GM04503 (cell line): ENCODE measurements around the gene MSANTD1.

ENCODE experiments used
- DNase-seq: peaks from one replicate; pipeline ENCODE4 v3.0.0-alpha.2; 2012; ENCODE audit warnings: low read depth

MSANTD1 gene

DNA sequence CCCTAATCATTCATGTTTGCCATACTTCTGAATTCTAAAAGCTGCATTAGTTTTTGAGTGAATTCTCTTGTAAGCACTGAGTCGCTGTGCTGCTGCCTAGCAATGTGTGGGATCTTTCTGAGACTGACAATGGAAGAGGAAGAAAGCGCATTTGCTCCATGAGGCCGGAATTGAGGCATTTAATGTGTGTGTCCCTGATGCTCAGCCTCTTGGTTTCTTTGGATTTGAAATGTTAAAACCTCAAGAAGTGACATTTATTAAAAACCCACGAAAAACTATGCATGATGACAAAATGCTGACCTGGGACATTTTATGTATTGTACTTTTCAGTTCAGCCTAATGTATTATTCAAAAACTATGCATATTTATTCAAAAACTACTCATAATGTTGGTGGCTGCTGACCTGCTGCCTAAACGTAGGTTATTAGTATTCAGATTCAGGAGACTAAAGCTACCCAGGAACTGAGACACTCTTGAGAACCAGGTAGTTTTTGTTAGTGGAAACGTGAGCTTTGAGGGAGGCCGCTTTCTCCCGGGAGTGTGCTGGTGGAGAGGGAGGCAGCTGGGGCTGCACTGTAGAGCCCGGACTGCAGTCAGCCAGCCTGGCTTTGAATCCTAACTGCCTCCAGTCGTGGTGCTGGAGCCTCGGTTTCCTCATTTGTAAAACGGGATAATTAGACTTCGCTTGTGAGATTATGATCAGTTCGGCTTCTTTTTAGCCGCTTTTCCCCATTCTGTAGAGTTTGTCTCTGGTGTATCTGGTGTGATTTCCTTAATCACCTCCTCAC, 55.2 kb downstream of the MSANTD1 start:
- DNase-seq: no peak

DNA sequence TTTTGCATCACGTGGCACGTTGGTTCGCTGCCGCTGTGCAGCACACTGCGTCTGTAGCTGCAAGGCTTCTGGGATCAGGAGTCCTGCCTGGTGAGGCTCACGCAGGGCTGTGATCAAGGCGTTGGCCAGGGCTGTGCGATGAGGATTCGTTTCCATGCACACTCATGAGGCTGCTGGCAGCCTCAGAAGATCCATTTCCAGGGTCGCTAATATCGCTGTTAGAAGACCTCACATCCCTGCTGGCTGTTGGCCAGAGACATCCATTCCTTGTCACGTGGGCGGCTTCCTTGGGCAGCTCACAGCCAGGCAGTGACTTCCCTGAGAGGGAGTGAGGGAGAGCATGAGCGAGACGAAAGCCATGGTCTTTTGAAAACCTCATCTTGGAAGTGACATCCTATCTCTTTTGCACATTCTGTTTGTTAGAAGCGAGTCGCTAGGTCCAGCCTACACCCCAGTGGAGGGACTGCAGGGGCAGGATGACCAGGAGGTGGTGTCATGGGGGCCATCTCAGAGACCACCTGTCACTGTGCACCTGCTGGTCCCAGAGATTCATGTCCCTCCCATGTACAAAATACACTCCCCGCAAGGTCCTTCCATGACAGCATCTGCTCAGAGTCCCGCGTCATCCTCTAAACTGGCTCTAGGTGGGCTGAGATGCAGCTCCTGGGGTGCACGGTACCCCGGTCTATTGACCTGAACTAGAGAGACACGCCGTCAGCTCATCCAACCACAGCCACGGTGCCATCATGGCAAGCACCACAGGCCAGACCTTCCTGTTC, 56.1 kb downstream of the MSANTD1 start:
- DNase-seq: no peak

DNA sequence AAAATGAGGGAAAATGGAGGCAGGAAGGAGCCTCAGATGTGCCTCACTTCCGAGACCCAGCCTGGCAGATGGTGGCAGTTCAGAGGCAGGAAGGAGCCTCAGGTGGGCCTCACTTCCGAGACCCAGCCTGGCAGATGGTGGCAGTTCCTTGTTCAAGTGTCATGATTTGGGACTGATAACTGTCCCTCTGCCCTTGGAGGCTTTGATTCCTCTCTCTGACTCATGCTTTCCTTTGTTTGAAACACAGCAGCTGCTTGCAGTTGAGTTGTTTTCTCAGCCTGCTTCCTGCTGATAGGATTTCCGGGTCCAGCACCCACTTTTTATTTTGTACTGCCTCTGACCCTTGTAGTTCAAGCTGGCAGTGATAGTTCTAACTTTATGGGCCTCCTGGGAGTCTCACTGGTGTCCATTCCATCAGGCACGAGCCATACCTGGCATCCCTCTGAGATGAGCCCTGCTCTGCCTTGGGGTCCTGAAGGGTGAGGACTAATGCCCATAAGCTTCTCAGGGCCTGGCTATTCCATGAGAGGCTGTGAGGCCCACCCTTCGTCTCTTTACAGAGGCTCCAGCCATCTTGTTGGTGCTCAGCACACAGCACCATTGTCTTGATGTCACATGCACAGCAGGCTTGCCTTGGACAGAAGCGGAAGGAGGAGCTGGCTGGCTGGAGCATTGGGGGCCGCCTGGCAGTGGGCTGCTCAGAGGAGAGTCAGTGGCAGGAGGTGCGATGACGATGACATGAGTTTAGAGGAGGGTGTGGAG, 56.8 kb downstream of the MSANTD1 start:
- DNase-seq: no peak
